ENCODE measurements around the gene LDLRAD4. TPM values are rescaled to one million over a fixed set of nuclear protein-coding genes. Genes with fewer than 3 reads are reported as not detected.

Gene LDLRAD4
- total RNA-seq, 2 experiments from 2014 or later, result 28.4 to 30.1 TPM

DNA sequence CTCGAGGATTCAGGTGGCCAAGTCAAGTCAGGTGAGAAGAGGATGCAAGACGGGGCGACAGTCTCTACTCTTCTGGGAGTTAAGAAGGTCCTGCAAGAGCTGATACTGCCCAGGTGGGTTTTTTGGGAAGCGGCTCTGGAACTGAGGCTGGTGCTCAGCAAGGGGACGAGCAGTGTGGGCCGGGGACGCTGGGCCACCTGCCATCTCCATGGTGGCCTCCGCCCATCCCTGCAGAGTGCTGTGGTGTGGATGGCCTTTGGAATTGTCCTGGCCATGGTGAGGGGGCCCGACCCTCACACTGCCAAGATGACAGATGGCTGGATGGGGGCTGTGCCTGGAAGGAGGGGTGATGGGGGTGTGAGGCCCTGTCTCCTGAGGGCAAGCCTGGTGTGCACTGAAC is 34.2 kb upstream of the LDLRAD4 start:
- Mint-ChIP-seq H3K27me3 (peaks cover 11% of the 10 kb centered on the region), H3K4me3 (no peak overlapping the region), H3K4me1 (ENCODE audit: low read depth) (peaks cover 6% of the 10 kb centered on the region), H3K27ac (no peak overlapping the region), H3K9me3 (no peaks in the 10 kb centered on the region), H3K36me3 (no peaks in the 10 kb centered on the region)
- intact Hi-C loops (cut with micrococcal nuclease), result no loop called here
- POLR2A ChIA-PET, result no interaction called here
- CTCF ChIA-PET, result no interaction called here
- DNase-seq, result no peak

DNA sequence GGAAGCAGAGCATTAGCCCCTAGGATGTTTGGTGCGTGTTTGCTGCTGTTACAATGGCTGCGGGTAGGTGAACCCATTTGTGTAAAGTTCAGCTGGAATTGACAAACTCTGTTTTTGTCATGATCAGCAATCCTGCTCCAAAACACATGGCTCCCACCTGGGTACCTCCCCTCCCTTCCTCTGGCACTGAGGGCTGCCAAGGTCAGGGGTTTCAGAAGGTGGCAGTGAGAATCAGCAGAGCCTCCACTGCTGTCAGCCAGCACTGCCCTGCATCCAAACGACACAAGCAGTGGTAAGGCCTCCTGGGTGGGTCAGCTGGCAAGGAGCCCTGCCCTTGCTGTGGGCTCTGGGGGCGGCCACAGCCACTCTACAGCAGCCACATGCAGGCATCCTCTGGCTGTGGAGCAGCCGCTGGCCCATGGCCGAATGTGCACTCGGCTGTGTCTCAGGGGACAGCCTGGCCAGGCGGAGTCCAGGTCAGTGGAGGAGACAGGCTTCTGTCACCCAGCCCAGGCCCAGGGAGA is 32.8 kb upstream of the LDLRAD4 start:
- no peak for DNase-seq
- H3K4me1 Mint-ChIP-seq (ENCODE audit: low read depth), result no peaks in the 10 kb centered on the region
- H3K4me3 Mint-ChIP-seq, result no peak overlapping the region
- intact Hi-C loops (cut with micrococcal nuclease), result no loop called here
- POLR2A ChIA-PET, result no interaction called here
- CTCF ChIA-PET, result interaction anchor here (2.6 kb wide), 1 partner anchor 26 kb away, joined by 7 read pairs; no protein-coding TSS in a partner anchor
- H3K27me3 Mint-ChIP-seq, result peaks cover 9% of the 10 kb centered on the region
- H3K36me3 Mint-ChIP-seq, result no peaks in the 10 kb centered on the region
- H3K27ac Mint-ChIP-seq, result no peak overlapping the region
- no peaks in the 10 kb centered on the region for H3K9me3 Mint-ChIP-seq

DNA sequence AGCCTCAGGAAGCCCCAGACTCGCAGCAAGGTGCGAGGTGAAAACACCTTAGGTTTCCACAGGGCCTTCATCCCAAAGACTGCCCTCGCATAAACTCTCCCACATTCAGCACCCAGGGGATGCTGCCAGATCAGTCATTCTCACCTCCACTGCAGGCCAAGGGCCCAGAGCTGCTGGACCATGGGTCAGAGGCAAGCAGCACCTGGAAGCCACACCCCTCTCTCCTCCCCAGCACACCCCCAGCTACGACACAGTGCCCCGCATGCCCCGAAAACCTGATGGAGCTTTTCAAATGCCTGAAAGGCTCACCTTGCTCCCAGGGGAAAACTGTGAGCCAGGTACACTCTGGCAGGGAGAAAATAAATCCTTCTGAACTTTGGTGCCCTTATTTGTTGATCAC is 31.9 kb upstream of the LDLRAD4 start:
- Mint-ChIP-seq H3K27ac (no peak overlapping the region), H3K27me3 (peaks cover 1% of the 10 kb centered on the region), H3K9me3 (no peaks in the 10 kb centered on the region), H3K4me1 (ENCODE audit: low read depth) (no peaks in the 10 kb centered on the region), H3K36me3 (no peaks in the 10 kb centered on the region), H3K4me3 (no peak overlapping the region)
- ChIA-PET CTCF (interaction anchor here (2.6 kb wide), 1 partner anchor 27 kb away, joined by 7 read pairs; no protein-coding TSS in a partner anchor), POLR2A (no interaction called here)
- intact Hi-C loops (cut with micrococcal nuclease), result no loop called here
- DNase-seq, result no peak

DNA sequence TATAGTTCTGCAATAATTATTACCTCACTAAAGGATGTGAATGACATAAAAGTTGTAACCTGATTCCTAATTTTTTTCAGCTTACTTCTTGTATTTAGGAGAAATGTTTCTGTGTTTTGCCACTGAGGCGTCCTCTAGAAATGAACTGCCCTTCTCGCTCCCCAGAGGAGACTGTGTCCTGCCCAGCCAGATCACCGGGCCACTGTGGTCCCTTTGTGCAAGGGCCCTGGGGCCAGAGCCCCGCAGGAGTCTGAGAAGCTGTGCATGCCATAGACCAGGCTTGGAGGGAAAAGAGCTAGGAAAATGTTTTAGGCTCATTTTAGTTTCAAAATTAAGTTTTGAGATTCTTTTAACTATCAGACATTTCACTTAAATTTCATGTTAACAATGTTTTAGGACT is 31.1 kb upstream of the LDLRAD4 start:
- CTCF ChIA-PET, result interaction anchor here (2.6 kb wide), 1 partner anchor 28 kb away, joined by 7 read pairs; no protein-coding TSS in a partner anchor
- intact Hi-C loops (cut with micrococcal nuclease), result no loop called here
- Mint-ChIP-seq H3K9me3 (no peaks in the 10 kb centered on the region), H3K27me3 (no peaks in the 10 kb centered on the region), H3K4me1 (ENCODE audit: low read depth) (no peaks in the 10 kb centered on the region), H3K4me3 (no peak overlapping the region), H3K36me3 (no peaks in the 10 kb centered on the region), H3K27ac (no peak overlapping the region)
- no peak for DNase-seq
- POLR2A ChIA-PET, result no interaction called here

DNA sequence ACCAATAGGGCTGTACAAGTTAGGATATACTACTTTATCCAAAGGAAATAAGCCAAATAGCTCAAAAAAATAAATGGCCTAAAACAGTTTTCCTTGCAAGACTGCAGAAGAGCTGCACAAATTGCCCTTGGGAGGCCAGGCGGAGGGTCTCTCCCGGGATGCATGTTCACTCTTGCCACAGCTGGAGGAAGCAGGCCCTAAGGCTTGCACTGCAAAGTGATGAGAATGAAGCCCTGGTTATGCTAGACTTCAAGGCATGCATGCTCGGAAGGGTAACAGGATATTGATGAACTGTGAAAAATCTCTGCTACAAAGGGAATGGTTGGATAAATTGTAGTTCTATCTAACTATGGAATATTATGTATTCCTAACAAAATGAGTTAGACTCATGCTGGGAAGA is 27.5 kb upstream of the LDLRAD4 start:
- H3K4me3 Mint-ChIP-seq, result no peak overlapping the region
- no peaks in the 10 kb centered on the region for H3K27me3 Mint-ChIP-seq
- no peak overlapping the region for H3K27ac Mint-ChIP-seq
- DNase-seq, result no peak
- ChIA-PET CTCF (no interaction called here), POLR2A (no interaction called here)
- intact Hi-C loops (cut with micrococcal nuclease), result no loop called here
- H3K4me1 Mint-ChIP-seq (ENCODE audit: low read depth), result no peaks in the 10 kb centered on the region
- H3K36me3 Mint-ChIP-seq, result no peaks in the 10 kb centered on the region
- peaks cover 4% of the 10 kb centered on the region for H3K9me3 Mint-ChIP-seq

DNA sequence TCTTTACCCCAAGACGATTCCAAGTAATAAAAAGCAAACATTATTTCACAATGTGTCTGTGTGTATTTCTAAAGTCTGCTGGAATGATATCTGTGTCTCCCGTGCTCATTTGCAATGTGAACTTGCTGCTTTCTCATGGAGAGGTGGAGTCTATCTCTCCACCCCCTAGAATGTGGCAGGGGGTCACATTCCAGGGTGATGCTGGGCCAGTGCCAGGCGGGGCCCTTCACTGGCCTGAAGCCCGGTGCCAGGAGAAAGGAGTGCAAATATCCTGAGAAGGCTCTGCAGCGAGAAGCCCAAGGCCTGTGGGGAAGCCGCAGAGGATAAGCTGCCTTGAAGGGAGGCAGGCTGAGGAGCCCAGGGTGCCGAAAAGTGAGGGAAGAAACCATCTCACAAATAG is 26.8 kb upstream of the LDLRAD4 start:
- intact Hi-C loops (cut with micrococcal nuclease), result no loop called here
- Mint-ChIP-seq H3K27ac (no peak overlapping the region), H3K4me1 (ENCODE audit: low read depth) (no peaks in the 10 kb centered on the region), H3K4me3 (no peak overlapping the region), H3K27me3 (peaks cover 1% of the 10 kb centered on the region), H3K36me3 (no peaks in the 10 kb centered on the region), H3K9me3 (peaks cover 4% of the 10 kb centered on the region)
- ChIA-PET CTCF (no interaction called here), POLR2A (no interaction called here)
- DNase-seq, result no peak

DNA sequence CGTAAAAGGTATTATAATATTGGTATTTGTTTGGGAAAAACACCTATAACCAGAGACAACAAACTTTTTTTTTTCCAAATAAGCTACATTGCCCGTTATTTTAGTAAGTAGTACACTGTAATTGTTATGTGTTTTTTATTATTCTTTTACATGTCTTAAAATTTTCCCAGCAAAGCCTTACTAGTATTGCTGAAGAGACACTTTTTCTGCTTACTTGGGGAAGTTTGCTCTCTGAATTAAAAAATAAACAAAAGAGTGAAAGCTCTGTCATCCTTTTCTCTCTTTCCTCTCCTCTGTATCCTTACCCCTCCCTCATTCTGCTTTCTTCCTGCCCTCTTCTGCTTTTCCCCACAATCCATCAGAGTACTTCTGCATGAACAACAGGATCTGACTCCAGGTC is 25.6 kb upstream of the LDLRAD4 start:
- no peak for DNase-seq
- no peaks in the 10 kb centered on the region for H3K36me3 Mint-ChIP-seq
- intact Hi-C loops (cut with micrococcal nuclease), result no loop called here
- H3K9me3 Mint-ChIP-seq, result peaks cover 4% of the 10 kb centered on the region
- H3K4me3 Mint-ChIP-seq, result no peak overlapping the region
- H3K27ac Mint-ChIP-seq, result no peak overlapping the region
- ChIA-PET POLR2A (no interaction called here), CTCF (no interaction called here)
- H3K4me1 Mint-ChIP-seq (ENCODE audit: low read depth), result no peaks in the 10 kb centered on the region
- H3K27me3 Mint-ChIP-seq, result peaks cover 1% of the 10 kb centered on the region

DNA sequence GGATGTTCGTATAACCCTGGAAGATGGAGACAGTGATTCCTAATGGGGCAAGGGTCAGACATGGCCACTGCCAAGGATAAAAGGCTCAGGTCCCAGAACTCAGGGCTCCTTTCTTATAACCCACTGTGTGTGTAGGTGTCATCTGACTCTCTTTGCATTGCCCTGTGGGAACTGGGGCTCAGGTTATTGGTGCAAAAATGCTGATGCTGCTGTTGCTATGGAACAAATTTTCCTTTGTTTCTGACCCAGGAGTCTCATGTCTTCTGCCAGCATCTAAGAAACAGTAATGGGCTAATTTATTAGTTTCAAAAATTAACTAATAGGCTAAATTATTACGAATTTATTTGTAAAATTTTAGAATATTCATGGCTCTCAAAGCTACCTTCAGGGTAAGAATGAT is 24.3 kb upstream of the LDLRAD4 start:
- Mint-ChIP-seq H3K27ac (no peak overlapping the region), H3K36me3 (peaks cover 6% of the 10 kb centered on the region), H3K4me3 (no peak overlapping the region), H3K4me1 (ENCODE audit: low read depth) (no peaks in the 10 kb centered on the region), H3K27me3 (peaks cover 7% of the 10 kb centered on the region), H3K9me3 (peaks cover 12% of the 10 kb centered on the region)
- ChIA-PET CTCF (interaction anchor here (0.6 kb wide), 1 partner anchor 232 kb away, joined by 3 read pairs; no protein-coding TSS in a partner anchor), POLR2A (no interaction called here)
- DNase-seq, result no peak
- intact Hi-C loops (cut with micrococcal nuclease), result no loop called here

DNA sequence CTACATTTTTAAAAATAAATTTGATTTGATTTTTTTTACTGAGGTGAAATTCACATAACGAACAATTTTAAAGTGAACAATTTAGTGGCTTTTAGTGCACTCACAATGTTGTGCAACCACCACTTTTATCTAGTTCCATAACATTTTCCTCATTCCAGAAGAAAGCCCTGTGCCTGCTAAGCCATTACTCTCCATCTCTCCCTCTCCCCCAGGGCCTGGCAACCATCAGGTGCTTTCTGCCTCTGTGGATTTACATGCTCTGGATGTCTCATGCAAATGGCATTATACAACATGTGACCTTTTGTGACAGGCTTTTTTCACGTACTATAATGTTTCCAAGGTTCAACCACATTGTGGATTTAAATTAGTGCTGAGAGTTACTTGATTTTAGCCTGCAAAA is 19.9 kb upstream of the LDLRAD4 start:
- H3K27me3 Mint-ChIP-seq, result peaks cover 23% of the 10 kb centered on the region
- POLR2A ChIA-PET, result no interaction called here
- intact Hi-C loops (cut with micrococcal nuclease), result no loop called here
- DNase-seq, result no peak
- H3K4me1 Mint-ChIP-seq (ENCODE audit: low read depth), result no peaks in the 10 kb centered on the region
- H3K4me3 Mint-ChIP-seq, result no peak overlapping the region
- peaks cover 12% of the 10 kb centered on the region for H3K36me3 Mint-ChIP-seq
- CTCF ChIA-PET, result no interaction called here
- H3K27ac Mint-ChIP-seq, result no peak overlapping the region
- peaks cover 23% of the 10 kb centered on the region for H3K9me3 Mint-ChIP-seq

DNA sequence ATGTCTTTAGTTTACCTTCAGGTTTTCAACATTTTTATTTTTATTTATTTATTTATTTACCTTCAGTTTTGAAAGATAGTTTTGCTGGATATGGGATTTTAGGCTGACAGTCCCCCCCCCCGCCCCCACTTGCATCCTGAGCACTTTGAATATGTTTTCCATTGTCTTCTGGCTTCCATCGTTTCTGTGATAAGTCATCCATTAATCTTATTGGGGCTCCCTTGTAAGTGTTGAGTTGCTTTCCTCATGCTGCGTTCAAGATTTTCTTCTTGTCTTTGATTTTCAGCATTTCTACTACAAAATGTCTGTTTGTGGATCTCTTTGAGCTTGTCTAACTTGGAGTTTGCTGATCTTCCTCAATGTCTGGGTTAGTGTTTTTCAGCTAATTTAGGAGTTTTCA is 19.4 kb upstream of the LDLRAD4 start:
- H3K4me1 Mint-ChIP-seq (ENCODE audit: low read depth), result no peaks in the 10 kb centered on the region
- DNase-seq, result no peak
- ChIA-PET POLR2A (no interaction called here), CTCF (no interaction called here)
- intact Hi-C loops (cut with micrococcal nuclease), result no loop called here
- no peak overlapping the region for H3K27ac Mint-ChIP-seq
- peaks cover 12% of the 10 kb centered on the region for H3K36me3 Mint-ChIP-seq
- H3K9me3 Mint-ChIP-seq, result peaks cover 20% of the 10 kb centered on the region
- H3K4me3 Mint-ChIP-seq, result no peak overlapping the region
- H3K27me3 Mint-ChIP-seq, result peaks cover 23% of the 10 kb centered on the region

DNA sequence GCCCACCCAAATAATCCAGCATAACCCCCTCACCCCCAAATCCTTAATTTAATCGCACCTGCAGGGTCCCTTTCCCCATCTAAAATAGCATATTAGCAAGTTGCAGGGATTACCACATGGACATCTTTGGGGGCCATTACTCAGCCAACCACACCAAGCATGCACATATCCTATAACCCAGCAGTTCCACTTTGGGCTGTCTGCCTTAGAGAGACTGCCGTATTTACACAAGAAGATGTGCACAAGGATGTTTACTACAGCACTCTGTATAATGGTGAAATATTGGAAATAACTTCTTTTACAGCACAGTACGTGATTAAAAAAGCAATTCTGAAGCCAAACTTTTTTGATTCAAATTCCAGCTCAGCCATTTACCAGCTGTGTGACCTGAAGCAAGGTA is 17.3 kb upstream of the LDLRAD4 start:
- CTCF ChIA-PET, result interaction anchor here (0.6 kb wide), 1 partner anchor 280 kb away, joined by 4 read pairs; no protein-coding TSS in a partner anchor
- Mint-ChIP-seq H3K9me3 (peaks cover 19% of the 10 kb centered on the region), H3K4me1 (ENCODE audit: low read depth) (no peaks in the 10 kb centered on the region), H3K36me3 (peaks cover 12% of the 10 kb centered on the region), H3K27me3 (peaks cover 29% of the 10 kb centered on the region), H3K4me3 (no peak overlapping the region), H3K27ac (no peak overlapping the region)
- intact Hi-C loops (cut with micrococcal nuclease), result no loop called here
- DNase-seq, result no peak
- POLR2A ChIA-PET, result no interaction called here

DNA sequence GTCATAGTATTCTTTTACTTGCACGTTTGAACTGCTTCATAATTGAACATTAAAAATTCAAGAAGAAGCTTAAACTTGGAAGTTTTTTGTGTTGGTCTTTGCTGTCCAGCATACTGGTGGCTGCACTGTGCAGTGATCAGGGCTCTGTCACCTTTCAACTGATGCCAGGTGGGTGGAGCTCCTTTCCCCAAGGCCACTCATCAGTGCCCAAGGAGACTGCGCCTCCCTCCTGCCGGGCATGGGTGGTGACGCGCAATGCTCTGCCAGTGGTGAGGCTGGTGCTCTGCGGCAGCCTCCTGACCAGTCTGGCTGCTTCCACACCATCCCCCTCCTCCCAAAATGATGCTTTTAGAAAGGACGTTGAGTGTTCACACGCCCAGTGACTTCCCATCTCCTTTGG is 16.0 kb upstream of the LDLRAD4 start:
- peaks cover 19% of the 10 kb centered on the region for H3K9me3 Mint-ChIP-seq
- CTCF ChIA-PET, result no interaction called here
- DNase-seq, result no peak
- H3K27ac Mint-ChIP-seq, result no peak overlapping the region
- intact Hi-C loops (cut with micrococcal nuclease), result no loop called here
- no peak overlapping the region for H3K4me3 Mint-ChIP-seq
- peaks cover 12% of the 10 kb centered on the region for H3K36me3 Mint-ChIP-seq
- H3K27me3 Mint-ChIP-seq, result peaks cover 36% of the 10 kb centered on the region
- POLR2A ChIA-PET, result no interaction called here
- no peaks in the 10 kb centered on the region for H3K4me1 Mint-ChIP-seq (ENCODE audit: low read depth)

DNA sequence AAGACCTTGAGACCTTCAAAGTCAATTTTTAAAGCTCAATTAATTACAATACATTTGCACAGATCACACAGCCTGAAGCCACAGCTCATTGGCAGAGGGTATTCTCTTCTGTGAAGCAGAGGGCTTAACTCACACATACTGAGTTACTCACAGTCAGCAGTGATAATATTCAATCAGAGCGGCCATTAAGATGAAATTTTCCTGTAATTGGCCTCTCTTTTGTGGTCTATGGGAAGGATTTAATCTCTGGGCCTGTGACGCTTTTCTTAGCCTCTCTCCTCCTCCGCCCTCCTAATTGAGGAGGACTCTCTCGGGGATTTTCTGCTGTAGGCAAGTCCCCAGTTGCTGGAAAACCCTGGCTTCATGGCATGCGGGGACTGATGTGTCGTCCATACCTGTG is 12.3 kb upstream of the LDLRAD4 start:
- CTCF ChIA-PET, result interaction anchor here (0.7 to 2.3 kb wide), 2 partner anchors 10 to 266 kb away, joined by 3 to 5 read pairs; no protein-coding TSS in a partner anchor
- intact Hi-C loops (cut with micrococcal nuclease), result no loop called here
- POLR2A ChIA-PET, result no interaction called here

More for the DNA sequence above, 12.3 kb upstream of the LDLRAD4 start:
- Mint-ChIP-seq H3K27ac (no peak overlapping the region), H3K4me3 (no peak overlapping the region), H3K27me3 (peaks cover 30% of the 10 kb centered on the region), H3K9me3 (no peaks in the 10 kb centered on the region), H3K36me3 (no peaks in the 10 kb centered on the region), H3K4me1 (ENCODE audit: low read depth) (no peaks in the 10 kb centered on the region)
- DNase-seq, result no peak
